Activated naive CD8-positive, alpha-beta T cell treated with anti-CD3 and anti-CD28 coated beads, Interleukin-2, amount 10 ng/mL, durations not matched to agents 7 days and 5 days (primary cell): ENCODE measurements around the gene ANKRD33. TPM values are rescaled to one million over a fixed set of nuclear protein-coding genes. Genes with fewer than 3 reads are reported as not detected.

ENCODE experiments used
- ATAC-seq: fragments of 150-1000 bp; cut with Tn5 transposase; one replicate; pipeline ENCODE4 v1.10.0; 2021; ENCODE audit warnings: low read depth, moderate library complexity
- POLR2A ChIA-PET: fragments of 350-600 bp; sonication (Branson Sonifier 250); formaldehyde crosslinking; loops from one replicate; lab custom pipeline; 2021; ENCODE audit warnings: antibody characterized with exemption; lab: Charles Lee
- DNase-seq: peaks from one replicate; pipeline ENCODE4 v3.0.0; 2021
- H3K27ac Mint-ChIP-seq: one replicate; pipeline ENCODE4 v1.8.0; 2022; ENCODE audit warnings: mild to moderate bottlenecking, mixed read lengths
- H3K27me3 Mint-ChIP-seq: one replicate; pipeline ENCODE4 v1.8.0; 2022; ENCODE audit warnings: mild to moderate bottlenecking, moderate library complexity, mixed read lengths
- H3K36me3 Mint-ChIP-seq: one replicate; pipeline ENCODE4 v1.8.0; 2021; ENCODE audit warnings: mild to moderate bottlenecking, mixed read lengths
- H3K4me1 Mint-ChIP-seq: one replicate; pipeline ENCODE4 v1.8.0; 2021; ENCODE audit warnings: mixed read lengths
- H3K4me3 Mint-ChIP-seq: one replicate; pipeline ENCODE4 v1.8.0; 2022; ENCODE audit warnings: mild to moderate bottlenecking, moderate library complexity, mixed read lengths
- H3K9me3 Mint-ChIP-seq: one replicate; pipeline ENCODE4 v1.8.0; 2021; ENCODE audit warnings: mixed read lengths
- total RNA-seq, 2 experiments: library from RNA; stranded (reverse); gene quantifications; one replicate each; pipeline ENCODE4 v1.2.3, GENCODE V29; 2021

ANKRD33 gene
- total RNA-seq, 2 experiments from 2014 or later: not detected

GRCh38 chr12:51848841-51849735 lies 38.8 kb upstream of the ANKRD33 start:
- ATAC-seq: no peak
- no peak for DNase-seq

GRCh38 chr12:51850081-51850964 lies 37.6 kb upstream of the ANKRD33 start:
- H3K27me3 Mint-ChIP-seq: peaks cover 38% of the 10 kb centered on the region
- peaks cover 16% of the 10 kb centered on the region for H3K4me1 Mint-ChIP-seq
- H3K9me3 Mint-ChIP-seq: no peaks in the 10 kb centered on the region
- no peak overlapping the region for H3K27ac Mint-ChIP-seq
- H3K36me3 Mint-ChIP-seq: no peaks in the 10 kb centered on the region
- DNase-seq (no peak), ATAC-seq (no peak)
- POLR2A ChIA-PET: no interaction called here
- H3K4me3 Mint-ChIP-seq: no peak overlapping the region

More at GRCh38 chr12:51848841-51849735, 38.8 kb upstream of the ANKRD33 start:
- Mint-ChIP-seq H3K36me3 (no peaks in the 10 kb centered on the region), H3K27ac (no peak overlapping the region), H3K4me1 (peaks cover 16% of the 10 kb centered on the region), H3K9me3 (no peaks in the 10 kb centered on the region), H3K27me3 (peaks cover 49% of the 10 kb centered on the region), H3K4me3 (no peak overlapping the region)
- POLR2A ChIA-PET: no interaction called here

- H3K9me3 Mint-ChIP-seq: no peaks in the 10 kb centered on the region
- POLR2A ChIA-PET: no interaction called here
- H3K36me3 Mint-ChIP-seq: no peaks in the 10 kb centered on the region
- no peak overlapping the region for H3K27ac Mint-ChIP-seq
- peaks cover 16% of the 10 kb centered on the region for H3K4me1 Mint-ChIP-seq
- ATAC-seq (no peak), DNase-seq (no peak)
- peaks cover 33% of the 10 kb centered on the region for H3K27me3 Mint-ChIP-seq
- no peak overlapping the region for H3K4me3 Mint-ChIP-seq
These were observed 37.0 kb upstream of the ANKRD33 start for GRCh38 chr12:51850965-51851299.

- no peaks in the 10 kb centered on the region for H3K9me3 Mint-ChIP-seq
- H3K36me3 Mint-ChIP-seq: no peaks in the 10 kb centered on the region
- POLR2A ChIA-PET: no interaction called here
- H3K4me1 Mint-ChIP-seq: peaks cover 14% of the 10 kb centered on the region
- ATAC-seq: no peak
- DNase-seq: no peak
- H3K27me3 Mint-ChIP-seq: peaks cover 29% of the 10 kb centered on the region
- H3K4me3 Mint-ChIP-seq: no peak overlapping the region
- no peak overlapping the region for H3K27ac Mint-ChIP-seq
These were observed 36.3 kb upstream of the ANKRD33 start for GRCh38 chr12:51851413-51852124.

GRCh38 chr12:51852404-51853137 lies 35.3 kb upstream of the ANKRD33 start:
- ATAC-seq (no peak), DNase-seq (no peak)
- Mint-ChIP-seq H3K27ac (no peak overlapping the region), H3K36me3 (no peaks in the 10 kb centered on the region), H3K4me1 (peaks cover 12% of the 10 kb centered on the region), H3K9me3 (no peaks in the 10 kb centered on the region), H3K4me3 (no peak overlapping the region), H3K27me3 (peaks cover 26% of the 10 kb centered on the region)
- POLR2A ChIA-PET: no interaction called here

- H3K36me3 Mint-ChIP-seq: no peaks in the 10 kb centered on the region
- H3K4me1 Mint-ChIP-seq: peaks cover 12% of the 10 kb centered on the region
- no peaks in the 10 kb centered on the region for H3K9me3 Mint-ChIP-seq
- POLR2A ChIA-PET: no interaction called here
- H3K27ac Mint-ChIP-seq: no peak overlapping the region
- no peak overlapping the region for H3K4me3 Mint-ChIP-seq
- no peak for DNase-seq
- no peak for ATAC-seq
- peaks cover 32% of the 10 kb centered on the region for H3K27me3 Mint-ChIP-seq
These were observed 32.1 kb upstream of the ANKRD33 start for GRCh38 chr12:51855586-51856428.

- H3K9me3 Mint-ChIP-seq: no peaks in the 10 kb centered on the region
- no peak for DNase-seq
- no peak overlapping the region for H3K27ac Mint-ChIP-seq
- H3K36me3 Mint-ChIP-seq: no peaks in the 10 kb centered on the region
- POLR2A ChIA-PET: no interaction called here
- no peak overlapping the region for H3K4me3 Mint-ChIP-seq
- peaks cover 57% of the 10 kb centered on the region for H3K27me3 Mint-ChIP-seq
- H3K4me1 Mint-ChIP-seq: peaks cover 5% of the 10 kb centered on the region
- ATAC-seq: no peak
These were observed 26.9 kb upstream of the ANKRD33 start for GRCh38 chr12:51860986-51861385.

GRCh38 chr12:51862947-51863346 lies 25.0 kb upstream of the ANKRD33 start:
- Mint-ChIP-seq H3K9me3 (no peaks in the 10 kb centered on the region), H3K4me1 (peaks cover 5% of the 10 kb centered on the region), H3K4me3 (no peak overlapping the region), H3K36me3 (no peaks in the 10 kb centered on the region), H3K27ac (no peak overlapping the region), H3K27me3 (peaks cover 69% of the 10 kb centered on the region)
- DNase-seq (no peak), ATAC-seq (no peak)
- POLR2A ChIA-PET: no interaction called here

- Mint-ChIP-seq H3K9me3 (no peaks in the 10 kb centered on the region), H3K27me3 (peaks cover 74% of the 10 kb centered on the region), H3K36me3 (no peaks in the 10 kb centered on the region), H3K4me1 (peaks cover 5% of the 10 kb centered on the region), H3K27ac (no peak overlapping the region), H3K4me3 (no peak overlapping the region)
- POLR2A ChIA-PET: no interaction called here
- no peak for DNase-seq
- ATAC-seq: peak; percentile 23
These were observed 24.5 kb upstream of the ANKRD33 start for GRCh38 chr12:51863363-51863932.

GRCh38 chr12:51863933-51864832 lies 23.7 kb upstream of the ANKRD33 start:
- H3K4me3 Mint-ChIP-seq: no peak overlapping the region
- POLR2A ChIA-PET: no interaction called here

More at GRCh38 chr12:51863933-51864832, 23.7 kb upstream of the ANKRD33 start:
- no peak for DNase-seq
- Mint-ChIP-seq H3K4me1 (peaks cover 5% of the 10 kb centered on the region), H3K27me3 (peaks cover 78% of the 10 kb centered on the region), H3K9me3 (no peaks in the 10 kb centered on the region), H3K27ac (no peak overlapping the region), H3K36me3 (no peaks in the 10 kb centered on the region)
- peak; percentile 54 for ATAC-seq
